ENCODE data around the gene GABARAP. TPM values are rescaled to one million over a fixed set of nuclear protein-coding genes. Genes with fewer than 3 reads are reported as not detected.

GABARAP gene
- total RNA-seq, 1 experiment from 2014 or later, result 226 TPM

GRCh38 chr17:7243453-7243729, 1.1 kb upstream of the GABARAP start:
- peak overlapping the region; percentile 100 for H3K4me3 Mint-ChIP-seq (ENCODE audit: unreplicated experiment)
- H3K4me1 Mint-ChIP-seq (ENCODE audit: insufficient read depth, unreplicated experiment), result peaks cover 25% of the 10 kb centered on the region
- BruUV-seq (replicated peaks), result no TSS peak
- ChIA-PET CTCF (interaction anchor here (1.3 kb wide), 1 partner anchor 9 kb away, joined by 4 read pairs; the partner anchor contains the start of gene DVL2), POLR2A (interaction anchor here (1.0 to 14.3 kb wide), 12 partner anchors 7 to 673 kb away, joined by 3 to 278 read pairs (median 8); partner anchors contain the start of genes ACADVL, CD68, CTDNEP1 and DLG4)
- no peaks in the 10 kb centered on the region for H3K27me3 Mint-ChIP-seq (ENCODE audit: insufficient read depth, unreplicated experiment)
- no peak for DNase-seq (ENCODE audit: unreplicated experiment)
- no peaks in the 10 kb centered on the region for H3K9me3 Mint-ChIP-seq (ENCODE audit: unreplicated experiment)
- intact Hi-C loops (cut with micrococcal nuclease), result no loop called here
- TF ChIP-seq CTCF (IDR thresholded peaks at IDR 0.05; ENCODE audit: unreplicated experiment), result no peak
- H3K36me3 Mint-ChIP-seq (ENCODE audit: insufficient read depth, unreplicated experiment), result peaks cover 95% of the 10 kb centered on the region
- peak overlapping the region; percentile 99 for H3K27ac Mint-ChIP-seq (ENCODE audit: low read depth, unreplicated experiment)

- intact Hi-C loops (cut with micrococcal nuclease), result no loop called here
- Mint-ChIP-seq H3K27ac (ENCODE audit: low read depth, unreplicated experiment) (peak overlapping the region; percentile 99), H3K27me3 (ENCODE audit: insufficient read depth, unreplicated experiment) (no peaks in the 10 kb centered on the region), H3K4me3 (ENCODE audit: unreplicated experiment) (peak overlapping the region; percentile 100), H3K9me3 (ENCODE audit: unreplicated experiment) (no peaks in the 10 kb centered on the region), H3K36me3 (ENCODE audit: insufficient read depth, unreplicated experiment) (peaks cover 93% of the 10 kb centered on the region), H3K4me1 (ENCODE audit: insufficient read depth, unreplicated experiment) (peaks cover 25% of the 10 kb centered on the region)
- peak; percentile 92 for DNase-seq (ENCODE audit: unreplicated experiment)
- no peak for TF ChIP-seq CTCF (IDR thresholded peaks at IDR 0.05; ENCODE audit: unreplicated experiment)
- CTCF ChIA-PET, result interaction anchor here (1.3 to 1.9 kb wide), 2 partner anchors 9 to 53 kb away, joined by 4 to 9 read pairs; partner anchors contain the start of gene DVL2
- BruUV-seq (replicated peaks), result no TSS peak
- POLR2A ChIA-PET, result interaction anchor here (0.6 to 14.3 kb wide), 27 partner anchors 7 to 914 kb away, joined by 3 to 278 read pairs (median 5); partner anchors contain the start of genes ACADVL, CD68, CTDNEP1 and DLG4
Measured at GRCh38 chr17:7242717-7243452, 636 bp upstream of the GABARAP start.

- Mint-ChIP-seq H3K27ac (ENCODE audit: low read depth, unreplicated experiment) (peak overlapping the region; percentile 99), H3K4me1 (ENCODE audit: insufficient read depth, unreplicated experiment) (peaks cover 38% of the 10 kb centered on the region), H3K9me3 (ENCODE audit: unreplicated experiment) (no peaks in the 10 kb centered on the region), H3K4me3 (ENCODE audit: unreplicated experiment) (peak overlapping the region; percentile 100), H3K27me3 (ENCODE audit: insufficient read depth, unreplicated experiment) (no peaks in the 10 kb centered on the region), H3K36me3 (ENCODE audit: insufficient read depth, unreplicated experiment) (peaks cover 90% of the 10 kb centered on the region)
- intact Hi-C loops (cut with micrococcal nuclease), result no loop called here
- ChIA-PET POLR2A (interaction anchor here (0.6 to 14.3 kb wide), 16 partner anchors 7 to 446 kb away, joined by 3 to 278 read pairs (median 12); partner anchors contain the start of genes ACADVL, CTDNEP1, DLG4 and DVL2), CTCF (interaction anchor here (0.7 to 1.9 kb wide), 6 partner anchors 9 to 447 kb away, joined by 3 to 9 read pairs (median 3); partner anchors contain the start of gene TP53)
- no peak for TF ChIP-seq CTCF (IDR thresholded peaks at IDR 0.05; ENCODE audit: unreplicated experiment)
- DNase-seq (ENCODE audit: unreplicated experiment), result no peak
- no TSS peak for BruUV-seq (replicated peaks)
Measured at GRCh38 chr17:7241090-7241733, 1.0 kb downstream of the GABARAP start.

- peaks cover 89% of the 10 kb centered on the region for H3K36me3 Mint-ChIP-seq (ENCODE audit: insufficient read depth, unreplicated experiment)
- no peaks in the 10 kb centered on the region for H3K9me3 Mint-ChIP-seq (ENCODE audit: unreplicated experiment)
- peaks cover 46% of the 10 kb centered on the region for H3K4me1 Mint-ChIP-seq (ENCODE audit: insufficient read depth, unreplicated experiment)
- H3K27ac Mint-ChIP-seq (ENCODE audit: low read depth, unreplicated experiment), result no peak overlapping the region
- TF ChIP-seq CTCF (IDR thresholded peaks at IDR 0.05; ENCODE audit: unreplicated experiment), result no peak
- intact Hi-C loops (cut with micrococcal nuclease), result no loop called here
- POLR2A ChIA-PET, result interaction anchor here (0.7 to 14.3 kb wide), 10 partner anchors 9 to 447 kb away, joined by 3 to 278 read pairs (median 8); partner anchors contain the start of genes ACADVL, CTDNEP1, DLG4 and ELP5
- H3K27me3 Mint-ChIP-seq (ENCODE audit: insufficient read depth, unreplicated experiment), result no peaks in the 10 kb centered on the region
- BruUV-seq (replicated peaks), result TSS peak; percentile 62
- peak overlapping the region; percentile 100 for H3K4me3 Mint-ChIP-seq (ENCODE audit: unreplicated experiment)
- CTCF ChIA-PET, result interaction anchor here (1.7 kb wide), 1 partner anchor 9 kb away, joined by 4 read pairs; no protein-coding TSS in a partner anchor
- DNase-seq (ENCODE audit: unreplicated experiment), result no peak
Measured at GRCh38 chr17:7240375-7240774, 1.9 kb downstream of the GABARAP start.
